ENCODE measurements around the gene FIBP.

FIBP gene

DNA sequence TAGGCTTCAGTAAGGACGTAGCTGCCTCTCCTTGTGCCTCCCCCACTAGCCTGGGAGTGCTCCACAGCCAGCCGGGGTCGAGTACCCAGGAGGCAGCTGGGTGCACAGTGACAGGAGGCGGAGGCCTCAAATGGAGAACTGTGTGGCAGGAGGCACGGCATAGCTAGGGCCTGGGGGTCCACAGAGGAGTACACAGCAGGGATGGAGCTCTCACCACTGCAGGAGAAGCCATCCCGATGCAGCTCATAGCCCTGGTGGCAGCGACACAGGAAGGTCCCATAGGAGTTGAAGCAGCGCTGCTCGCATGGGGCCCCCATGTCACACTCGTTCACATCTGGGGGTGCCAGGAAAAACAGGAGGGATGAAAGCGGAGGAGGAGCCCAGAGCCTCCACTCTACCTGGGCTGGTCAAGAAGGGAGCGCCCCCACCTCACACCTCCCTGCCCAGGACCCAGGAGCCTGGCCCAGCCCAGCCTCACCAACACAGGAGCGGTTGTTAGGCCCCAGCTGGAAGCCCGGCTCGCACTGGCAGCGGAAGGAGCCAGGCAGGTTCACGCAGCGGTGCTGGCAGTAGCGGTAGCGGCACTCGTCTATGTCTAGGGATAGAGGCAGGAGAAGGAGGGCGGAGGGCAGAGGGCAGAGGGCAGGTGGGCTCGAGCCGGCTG lies 18.5 kb downstream of the FIBP start:
- no peak for DNase-seq

DNA sequence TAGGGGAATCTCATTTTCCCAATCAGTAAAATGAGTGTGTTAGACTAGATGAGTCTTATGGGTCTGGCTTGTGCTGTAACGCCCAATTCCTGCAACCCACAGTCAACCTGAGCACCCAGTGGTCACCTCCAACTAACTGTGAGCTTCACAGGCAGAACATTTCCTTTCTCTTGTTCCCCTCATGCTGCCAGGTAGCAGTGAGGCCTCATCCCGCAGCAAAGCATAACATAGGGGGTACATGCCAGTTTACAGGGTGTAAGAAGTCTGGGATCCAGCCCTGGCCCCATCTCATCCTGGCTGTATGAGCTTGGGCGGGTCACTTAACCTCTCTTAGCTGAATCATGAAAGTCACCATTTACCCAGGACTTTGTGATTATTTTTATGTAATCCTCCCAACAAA lies 19.4 kb downstream of the FIBP start:
- no peak for DNase-seq

DNA sequence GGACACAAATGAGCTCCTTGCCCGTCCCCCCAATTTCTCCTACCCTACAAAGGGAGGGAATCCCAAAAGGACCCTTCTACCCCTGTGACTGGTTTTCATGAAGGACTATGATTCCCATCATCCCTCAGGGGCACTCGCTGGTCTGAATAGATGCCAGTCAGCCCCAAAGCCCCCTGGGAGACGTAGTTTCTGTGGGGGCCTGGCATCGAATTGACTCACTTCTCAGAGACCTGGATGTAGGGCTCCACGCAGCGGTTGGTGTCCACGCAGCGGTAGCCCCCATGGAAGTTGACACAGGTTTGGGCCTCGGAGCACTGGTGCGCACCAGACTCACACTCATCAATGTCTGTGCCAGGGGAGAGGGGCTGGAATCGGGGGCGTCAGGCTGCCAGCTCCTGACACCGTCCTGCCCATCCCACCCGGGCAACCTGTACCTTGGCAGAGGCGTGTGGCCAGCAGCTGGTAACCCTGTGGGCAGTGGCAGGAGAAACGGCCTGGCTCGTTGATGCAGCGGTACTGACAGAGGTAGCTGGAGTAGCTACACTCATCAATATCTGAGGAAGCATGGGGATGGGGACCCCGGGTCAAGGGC lies 20.1 kb downstream of the FIBP start:
- DNase-seq = no peak

DNA sequence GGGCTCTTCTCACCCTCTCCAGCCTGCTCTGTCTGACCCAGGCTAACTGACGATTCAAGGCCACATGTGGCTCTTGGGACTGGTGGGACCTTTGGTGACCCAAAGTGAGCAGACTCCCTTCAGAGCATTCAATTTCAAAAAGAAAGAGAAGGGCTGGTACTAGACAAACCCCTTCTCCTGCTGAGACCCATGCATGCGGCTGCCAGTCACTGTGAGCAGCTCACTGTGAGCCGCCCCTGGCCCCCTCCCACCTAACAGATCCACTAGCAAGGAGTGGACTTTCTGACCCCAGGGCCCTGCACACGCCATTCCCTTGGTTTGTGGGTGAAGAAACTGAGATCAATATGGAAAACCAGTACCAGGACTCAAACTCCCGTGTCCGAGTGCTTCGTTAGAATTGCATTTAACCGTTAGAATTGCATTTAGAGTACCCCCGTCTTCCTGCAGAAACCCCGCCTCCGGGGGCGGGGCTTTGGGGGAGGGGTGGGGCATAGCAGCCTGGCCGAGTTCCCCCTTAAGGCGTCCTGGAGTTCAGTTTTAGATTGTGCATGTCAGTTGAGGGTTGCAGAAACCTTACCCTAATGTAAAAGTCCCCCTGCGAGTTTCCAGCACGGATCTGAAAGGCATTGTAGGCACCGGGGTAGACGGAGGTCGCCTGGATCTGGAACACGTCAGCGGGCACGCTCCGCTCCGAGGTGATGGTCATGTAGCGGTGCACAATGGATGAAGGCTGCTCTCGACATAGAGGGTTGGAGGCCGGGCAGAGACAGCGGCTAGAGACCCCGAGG lies 20.8 kb downstream of the FIBP start:
- DNase-seq = no peak

DNA sequence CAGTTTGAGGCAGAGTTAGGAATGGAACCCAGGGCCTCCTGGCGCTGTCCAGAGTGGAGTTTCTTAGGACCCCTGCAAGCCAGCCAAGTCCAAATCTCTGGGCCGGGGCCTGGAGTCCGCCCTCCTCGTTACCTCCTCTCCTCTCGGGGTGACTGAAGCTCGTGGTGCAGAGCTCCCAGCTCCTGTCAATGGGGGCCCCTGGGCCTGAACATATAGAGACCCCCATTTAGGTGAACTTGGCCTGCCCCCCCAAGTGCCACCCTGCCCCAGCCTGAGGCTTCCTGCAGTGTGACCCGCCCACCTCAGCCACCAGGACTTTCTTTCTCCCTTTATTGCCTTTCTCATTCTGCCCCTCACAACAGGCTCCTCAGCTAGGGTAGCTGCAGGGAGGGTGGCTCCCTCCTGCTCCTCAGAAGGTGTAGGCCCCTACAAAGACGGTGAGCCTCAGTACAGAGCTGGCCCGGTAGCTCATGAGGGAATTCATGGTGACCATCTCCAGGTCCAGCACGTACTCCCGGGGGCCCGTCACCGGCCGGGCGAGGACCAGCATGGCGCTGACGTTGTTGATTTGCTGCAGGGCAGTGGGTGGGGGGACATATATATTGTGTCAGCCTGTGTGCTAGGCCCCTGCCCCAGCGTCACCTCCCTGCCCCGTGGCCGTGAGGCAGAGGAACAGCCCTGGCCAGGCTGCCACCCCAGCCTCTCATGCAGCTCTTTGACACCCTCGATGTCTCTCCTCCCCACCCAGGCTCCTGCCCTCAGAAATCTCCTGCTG lies 21.6 kb downstream of the FIBP start:
- no peak for DNase-seq

DNA sequence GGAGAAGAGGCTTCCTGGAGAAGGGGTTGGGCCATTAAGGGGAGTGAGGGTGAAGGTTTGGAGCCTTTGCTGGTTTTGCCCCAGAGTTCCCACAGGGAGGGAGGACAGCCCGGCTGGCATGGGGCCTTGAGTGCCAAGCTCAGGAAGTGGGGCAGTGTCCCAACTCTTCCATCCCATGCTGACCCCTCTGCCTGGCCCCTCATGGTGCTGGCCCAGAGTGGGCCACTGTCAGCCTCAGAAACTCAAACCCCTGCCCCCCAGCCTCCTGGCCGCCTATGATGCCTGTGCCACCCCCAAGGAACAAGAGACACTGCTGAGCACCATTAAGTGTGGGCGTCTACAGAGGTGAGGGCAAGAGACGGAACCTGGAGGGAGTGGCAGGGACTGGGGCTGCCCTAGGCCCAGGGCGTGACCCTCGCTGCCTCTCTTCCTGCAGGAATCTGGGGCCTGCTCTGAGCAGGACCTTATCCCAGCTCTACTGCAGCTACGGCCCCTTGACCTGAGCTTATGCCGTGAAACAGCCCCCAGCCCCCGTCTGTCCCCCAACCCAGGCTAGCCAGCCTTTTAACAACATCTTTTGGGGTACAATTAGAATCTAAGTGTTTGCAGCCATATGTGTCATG lies 22.6 kb downstream of the FIBP start:
- DNase-seq = no peak

DNA sequence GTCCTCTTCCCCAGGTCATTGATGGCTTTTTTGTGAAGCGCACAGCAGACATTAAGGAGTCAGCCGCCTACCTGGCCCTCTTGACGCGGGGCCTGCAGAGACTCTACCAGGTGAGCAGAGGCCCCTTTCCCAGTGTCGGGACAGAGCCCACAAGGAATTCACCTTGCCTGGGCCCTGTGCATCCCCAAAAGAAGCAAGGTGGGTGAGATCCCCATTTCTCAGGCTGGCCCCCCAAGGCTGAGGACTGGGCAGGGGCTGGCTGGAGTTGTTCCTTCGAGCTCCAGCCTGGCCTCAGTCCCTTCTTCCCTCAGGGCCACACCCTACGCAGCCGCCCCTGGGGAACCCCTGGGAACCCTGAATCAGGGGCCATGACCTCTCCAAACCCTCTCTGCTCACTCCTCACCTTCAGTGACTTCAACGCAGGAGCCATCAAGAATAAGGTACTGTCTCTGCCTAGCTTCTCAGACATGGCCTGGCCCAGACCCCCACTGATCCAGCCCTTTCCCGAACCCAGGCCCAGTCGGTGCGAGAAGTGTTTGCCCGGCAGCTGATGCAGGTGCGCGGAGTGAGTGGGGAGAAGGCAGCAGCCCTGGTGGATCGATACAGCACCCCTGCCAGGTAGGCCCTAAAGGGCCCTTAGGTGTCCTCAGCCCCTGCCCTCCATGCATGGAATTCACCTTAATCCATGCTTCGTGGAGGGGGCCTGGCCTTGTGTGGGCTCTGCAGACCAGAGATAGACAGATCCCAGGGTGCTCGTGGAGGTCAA lies 23.4 kb downstream of the FIBP start:
- no peak for DNase-seq

DNA sequence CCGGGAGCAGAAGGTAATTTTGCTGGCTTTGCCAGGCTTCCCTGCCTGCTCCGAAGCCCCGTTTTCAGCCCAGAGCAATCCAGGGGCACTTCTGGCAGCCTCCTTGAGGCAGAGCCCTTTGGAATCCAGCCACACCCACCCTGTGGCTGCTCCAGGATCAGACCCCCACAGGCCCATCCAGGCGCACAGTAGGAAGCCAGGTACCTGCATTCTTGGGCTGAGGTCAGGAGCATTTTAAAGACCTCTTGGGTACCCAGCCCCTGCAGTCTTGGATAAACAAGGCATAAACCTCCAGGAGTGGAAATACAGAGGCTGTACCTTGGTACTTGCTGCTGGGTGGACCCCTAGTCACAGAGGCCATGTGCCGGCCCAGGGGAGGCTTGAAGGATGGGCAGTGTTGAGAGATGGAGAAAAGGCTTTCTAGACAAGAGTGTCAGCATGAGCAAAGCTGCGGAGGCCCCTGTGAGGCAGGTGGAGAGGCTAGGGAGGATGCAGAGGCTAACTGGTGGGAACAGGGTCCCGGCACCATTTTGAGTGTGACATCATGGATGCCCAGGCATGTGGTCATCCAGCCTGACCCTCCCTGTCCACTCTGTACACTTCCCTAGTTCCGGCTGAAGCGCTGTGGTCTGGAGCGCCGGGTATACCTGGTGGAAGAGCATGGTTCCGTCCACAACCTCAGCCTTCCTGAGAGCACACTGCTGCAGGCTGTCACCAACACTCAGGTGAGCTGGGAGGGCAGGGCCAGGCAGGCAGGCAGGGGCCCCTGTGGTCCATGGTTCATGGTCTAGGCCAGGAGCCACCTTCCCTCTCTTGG lies 24.2 kb downstream of the FIBP start:
- DNase-seq = no peak

DNA sequence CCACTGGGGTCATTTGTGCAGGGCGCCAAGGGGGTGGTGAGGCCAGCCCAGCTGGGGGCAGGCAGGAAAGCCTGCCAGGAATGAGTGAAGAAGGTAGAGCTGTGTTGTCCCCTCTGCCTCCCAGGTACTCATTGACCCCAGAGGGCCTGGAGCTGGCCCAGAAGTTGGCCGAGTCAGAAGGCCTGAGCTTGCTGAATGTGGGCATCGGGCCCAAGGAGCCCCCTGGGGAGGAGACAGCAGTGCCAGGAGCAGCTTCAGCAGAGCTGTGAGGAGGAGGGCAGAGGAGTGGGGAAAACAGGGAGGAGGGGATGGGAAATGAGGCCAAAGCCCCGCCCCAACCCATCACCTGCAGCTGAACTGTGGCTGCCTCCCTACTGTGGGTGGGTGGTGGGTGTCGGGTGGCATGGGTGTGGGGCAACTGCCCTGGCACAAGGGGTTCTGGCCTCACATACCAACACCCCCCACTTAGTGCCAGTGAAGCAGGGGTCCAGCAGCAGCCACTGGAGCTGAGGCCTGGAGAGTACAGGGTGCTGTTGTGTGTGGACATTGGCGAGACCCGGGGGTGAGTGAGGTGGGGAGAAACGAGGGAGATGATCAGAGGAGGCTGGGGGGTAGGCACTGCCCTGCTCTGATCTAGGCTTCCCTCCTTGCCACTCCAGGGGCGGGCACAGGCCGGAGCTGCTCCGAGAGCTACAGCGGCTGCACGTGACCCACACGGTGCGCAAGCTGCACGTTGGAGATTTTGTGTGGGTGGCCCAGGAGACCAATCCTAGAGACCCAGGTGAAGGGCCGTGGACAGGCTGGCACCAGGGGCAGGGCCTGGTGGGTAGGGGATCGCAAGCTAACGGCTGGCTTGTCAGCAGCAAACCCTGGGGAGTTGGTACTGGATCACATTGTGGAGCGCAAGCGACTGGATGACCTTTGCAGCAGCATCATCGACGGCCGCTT lies 25.1 kb downstream of the FIBP start:
- no peak for DNase-seq

DNA sequence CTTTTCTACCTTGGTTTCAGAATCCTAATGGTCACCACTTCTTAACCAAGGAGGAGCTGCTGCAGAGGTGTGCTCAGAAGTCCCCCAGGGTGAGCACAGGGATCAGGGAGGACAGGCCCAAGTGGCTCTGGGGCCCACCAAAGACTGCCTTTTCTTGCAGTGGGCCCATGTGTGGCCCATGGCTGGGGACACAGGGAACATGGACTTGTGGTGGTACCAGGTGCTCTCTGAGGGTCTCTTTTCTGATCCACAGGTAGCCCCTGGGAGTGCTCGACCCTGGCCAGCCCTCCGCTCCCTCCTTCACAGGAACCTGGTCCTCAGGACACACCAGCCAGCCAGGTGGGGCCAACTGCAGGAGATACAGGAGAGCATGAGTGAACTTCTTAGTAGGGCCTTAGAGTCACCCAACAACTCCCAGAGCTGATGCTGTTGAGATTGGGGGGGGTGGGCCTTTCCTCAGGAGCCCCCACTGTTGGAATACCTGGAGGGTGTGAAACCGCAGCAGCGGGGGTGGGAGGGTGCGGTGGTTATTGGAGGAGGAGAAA lies 26.0 kb downstream of the FIBP start:
- no peak for DNase-seq

DNA sequence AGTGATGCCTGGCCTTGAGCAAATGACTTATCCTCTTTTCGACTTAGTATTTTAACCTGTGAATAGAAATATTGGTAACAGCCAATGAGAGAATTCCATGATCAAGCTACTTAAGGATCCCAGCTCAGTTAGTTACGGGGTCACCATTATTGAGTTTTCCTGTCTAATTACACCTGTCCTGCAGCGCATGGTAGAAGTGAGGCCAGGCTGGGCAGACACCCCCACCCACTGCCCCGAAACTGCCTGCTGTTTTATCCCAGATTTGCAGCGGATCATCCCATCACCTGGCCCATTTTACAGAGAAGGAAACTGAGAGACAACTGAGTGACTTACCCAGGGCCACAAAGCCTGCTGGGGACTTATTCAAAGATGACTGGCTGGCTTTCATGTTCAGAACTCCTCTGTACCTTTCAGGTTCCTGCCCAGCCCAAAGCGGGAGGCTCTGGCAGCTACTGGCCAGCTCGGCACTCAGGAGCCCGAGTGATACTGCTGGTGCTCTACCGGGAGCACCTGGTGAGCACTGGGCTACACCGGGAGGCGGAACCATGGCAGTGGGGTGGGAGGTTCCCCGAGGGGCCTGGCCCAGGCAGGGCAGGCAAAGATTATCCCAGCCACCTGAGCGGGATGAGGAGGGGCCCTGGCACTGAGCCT lies 26.6 kb downstream of the FIBP start:
- DNase-seq = no peak

DNA sequence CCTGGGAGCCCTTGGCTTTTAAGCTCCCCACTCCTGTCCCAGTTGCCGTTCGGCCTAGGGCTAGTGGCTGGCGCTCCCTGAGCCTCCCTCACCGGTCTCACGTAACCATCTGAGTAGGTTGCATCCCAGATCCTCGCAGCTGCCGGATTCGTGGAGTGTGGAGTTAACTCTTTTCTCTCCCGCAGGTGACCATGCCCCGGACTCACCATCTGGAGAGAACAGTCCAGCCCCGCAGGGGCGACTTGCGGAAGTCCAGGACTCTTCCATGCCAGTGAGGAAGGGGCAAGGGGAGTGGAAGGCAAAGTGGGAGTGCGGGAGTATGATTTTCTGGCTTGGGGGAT lies 27.1 kb downstream of the FIBP start:
- no peak for DNase-seq

DNA sequence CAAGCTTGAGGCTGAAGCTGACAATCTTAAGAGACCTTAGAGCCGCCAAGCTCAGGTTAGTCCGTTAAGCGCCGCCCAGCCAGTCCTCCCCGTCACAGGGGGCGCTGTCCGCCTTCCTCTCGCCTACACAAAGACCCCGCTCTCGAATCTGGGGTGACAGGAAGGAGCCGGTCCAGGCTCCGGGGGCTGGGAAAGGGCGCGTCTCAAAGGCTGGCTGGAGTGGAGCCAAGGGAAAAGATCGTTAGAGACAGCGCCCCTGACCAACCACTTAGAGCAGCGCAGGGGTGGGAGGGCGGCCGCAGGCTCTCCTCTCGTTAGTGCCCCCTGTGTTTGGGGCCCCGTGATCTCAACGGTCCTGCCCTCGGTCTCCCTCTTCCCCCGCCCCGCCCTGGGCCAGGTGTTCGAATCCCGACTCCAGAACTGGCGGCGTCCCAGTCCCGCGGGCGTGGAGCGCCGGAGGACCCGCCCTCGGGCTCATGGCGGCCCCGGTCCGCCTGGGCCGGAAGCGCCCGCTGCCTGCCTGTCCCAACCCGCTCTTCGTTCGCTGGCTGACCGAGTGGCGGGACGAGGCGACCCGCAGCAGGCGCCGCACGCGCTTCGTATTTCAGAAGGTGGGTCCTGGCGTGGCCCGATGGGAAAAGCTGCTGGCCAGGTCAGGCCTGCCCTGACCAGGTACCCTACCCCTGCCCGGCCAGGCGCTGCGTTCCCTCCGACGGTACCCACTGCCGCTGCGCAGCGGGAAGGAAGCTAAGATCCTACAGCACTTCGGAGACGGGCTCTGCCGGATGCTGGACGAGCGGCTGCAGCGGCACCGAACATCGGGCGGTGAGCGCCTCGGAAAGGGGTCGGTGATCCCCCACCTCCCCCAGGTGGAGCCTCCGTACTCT lies 27.8 kb downstream of the FIBP start, which contains the start of gene MUS81:
MUS81 (plus strand) TSS at position 156 of the 887 bp plus-strand sequence; CDS start at position 477, 321 bp downstream.
- peak; percentile 92 for DNase-seq

DNA sequence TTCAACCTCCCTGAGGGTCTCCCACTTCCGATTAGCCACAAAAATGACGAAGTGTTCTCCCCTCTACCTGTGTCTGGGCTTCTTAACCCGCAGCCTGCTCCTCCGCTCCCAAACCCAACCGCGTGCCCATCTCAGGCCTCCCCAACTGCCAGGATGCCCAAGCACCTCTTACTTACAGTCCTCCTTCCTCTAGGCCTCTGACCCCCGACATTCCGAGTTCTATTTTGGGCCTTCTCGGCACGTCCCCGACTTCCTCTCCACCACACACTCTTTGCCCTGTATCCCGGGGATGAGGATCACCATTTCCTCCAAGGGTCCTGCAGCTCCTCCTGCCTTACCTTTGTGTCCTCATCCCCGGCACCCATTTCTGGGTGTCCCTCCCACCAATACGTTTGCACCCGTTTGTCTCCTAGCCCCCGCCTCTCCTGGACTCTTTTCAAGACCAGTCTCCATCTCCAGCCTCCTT lies 28.4 kb downstream of the FIBP start:
- DNase-seq = no peak

DNA sequence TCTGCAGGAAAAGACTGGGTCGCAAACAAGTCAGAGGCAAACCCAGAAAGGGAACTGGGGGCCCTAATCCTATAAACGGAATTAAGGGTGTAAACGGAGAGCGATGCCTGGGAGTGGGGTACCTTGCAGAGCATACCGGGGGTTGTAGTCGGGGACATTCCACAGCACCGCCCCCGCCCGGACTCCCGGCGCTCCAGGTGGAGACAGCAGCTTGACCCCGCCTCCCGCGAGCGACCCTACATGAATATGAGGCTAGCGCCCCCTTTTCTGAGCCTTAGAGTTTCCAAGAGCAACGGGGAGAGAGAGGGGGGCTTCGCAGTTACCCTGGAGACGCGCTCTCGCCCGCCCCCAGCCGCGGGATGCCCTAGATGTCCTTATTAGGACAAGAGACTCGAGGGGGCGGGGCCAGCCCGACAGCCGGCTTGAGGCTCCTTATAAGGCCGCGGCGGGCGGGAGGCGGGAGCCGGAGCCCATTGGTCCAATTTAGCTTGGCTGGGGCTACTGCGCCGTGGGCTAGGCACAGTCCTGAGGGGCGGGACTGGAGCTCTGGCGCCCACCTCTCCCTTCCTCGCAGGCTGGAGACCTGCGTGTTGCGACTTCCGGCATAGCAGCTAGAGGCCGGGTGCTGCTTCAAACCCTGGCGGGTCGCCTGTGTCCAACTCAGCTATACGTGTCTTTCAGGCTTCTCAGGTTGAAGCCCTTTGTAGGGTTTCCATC lies 29.0 kb downstream of the FIBP start:
- DNase-seq = peak; percentile 95

DNA sequence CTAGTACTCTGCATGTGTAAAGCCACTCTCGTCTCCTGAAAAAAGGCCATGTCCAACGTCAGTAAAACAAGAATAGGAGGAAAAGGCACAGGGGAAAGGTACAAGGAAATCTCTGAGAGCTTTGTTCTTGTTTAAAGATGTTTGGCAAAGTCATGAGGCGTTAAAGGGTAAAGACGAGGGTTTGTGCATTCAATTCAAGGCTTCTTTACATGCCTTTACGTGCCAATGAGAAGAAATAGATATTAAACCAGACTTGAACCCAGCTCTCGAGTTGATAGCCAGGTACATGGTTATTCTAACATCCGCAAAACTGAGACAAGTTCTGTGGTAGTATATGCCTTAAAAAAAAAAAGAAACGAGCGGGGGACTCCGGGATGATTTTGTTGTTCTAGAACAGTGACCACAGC lies 29.6 kb downstream of the FIBP start:
- no peak for DNase-seq
